ENCODE data around the gene DCN.
A peak's percentile ranks its signal among the peaks of the same experiment; 100 is the strongest.

The DCN gene

DNA sequence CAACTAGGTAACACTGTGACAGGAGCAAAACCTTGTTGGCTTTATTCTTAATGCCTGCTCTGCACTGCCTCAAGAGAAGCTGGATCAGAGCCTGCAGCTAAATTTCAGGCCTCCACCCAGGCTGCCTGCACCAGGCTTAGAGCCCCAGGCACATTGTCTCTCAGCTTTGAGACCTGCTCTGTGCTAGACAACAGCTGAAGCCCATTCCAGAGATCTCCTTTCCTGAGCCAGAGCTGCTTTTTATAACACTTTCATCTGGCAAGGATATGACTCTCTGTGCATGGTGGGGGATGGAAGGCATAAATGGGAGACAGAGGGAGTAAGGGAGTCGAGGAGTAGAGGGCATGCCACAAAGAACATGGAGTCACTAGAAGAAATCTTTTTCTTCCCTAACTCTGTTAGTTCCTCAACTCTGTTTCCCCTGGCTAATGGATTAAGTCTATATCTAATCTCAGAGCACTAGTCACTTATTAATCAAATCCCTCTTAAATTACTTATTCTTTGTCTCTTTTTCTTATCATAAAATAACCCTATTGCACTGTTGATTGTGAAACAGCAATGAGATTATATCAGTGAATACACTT lies 44.2 kb downstream of the DCN start:
- DNase-seq (ENCODE audit: low spot score), result no peak

DNA sequence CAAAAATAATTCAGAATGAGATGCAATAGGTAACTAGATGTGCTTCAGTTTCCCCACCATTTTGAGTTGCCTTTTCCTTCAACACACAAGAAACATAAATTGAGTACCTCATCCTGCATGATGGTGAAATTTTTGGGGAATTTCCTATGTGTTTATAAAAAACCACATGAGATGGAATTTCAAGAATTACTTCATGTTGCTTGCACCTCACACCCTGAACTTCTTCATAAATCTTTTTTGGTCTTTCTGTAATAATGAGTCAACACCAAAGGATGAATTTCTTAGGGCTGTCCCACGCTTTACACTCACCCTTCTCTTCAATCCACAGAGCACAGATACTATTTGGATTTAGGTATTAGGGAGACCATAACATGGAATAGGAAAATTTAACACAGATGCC lies 48.7 kb downstream of the DCN start:
- no peak for DNase-seq (ENCODE audit: low spot score)

DNA sequence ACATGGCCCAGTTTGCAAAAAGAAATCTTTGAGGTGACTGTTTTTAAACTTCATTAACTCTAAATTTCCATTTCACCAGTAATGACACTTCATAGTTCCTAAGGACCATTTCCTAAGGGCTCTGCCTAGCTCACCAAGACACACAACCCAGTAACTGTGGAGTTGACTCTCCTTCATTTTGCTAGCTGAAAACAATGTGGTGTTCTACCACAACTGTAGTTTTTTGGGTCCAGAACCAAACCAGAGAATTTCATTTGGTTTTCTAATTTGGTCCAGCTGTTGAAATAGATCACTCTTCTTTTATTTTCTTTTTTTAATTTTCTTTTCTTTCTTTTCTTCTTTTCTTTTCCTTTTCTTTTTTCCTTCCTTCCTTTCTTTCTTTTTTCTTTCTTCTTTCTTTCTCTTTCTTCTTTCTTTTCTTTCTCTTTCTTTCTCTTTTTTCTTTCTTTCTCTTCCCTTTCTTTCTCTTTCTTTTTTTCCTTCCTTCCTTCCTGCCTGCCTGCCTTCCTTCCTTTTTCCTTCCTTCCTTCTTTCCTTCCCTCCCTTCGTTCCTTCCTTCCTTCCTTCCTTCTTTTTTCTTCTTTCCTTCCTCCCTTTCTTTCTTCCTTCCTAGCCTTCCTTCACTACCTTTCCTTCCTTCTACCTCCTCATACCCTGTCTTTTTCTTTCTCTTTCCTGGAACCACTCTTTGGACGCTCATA lies 52.8 kb downstream of the DCN start:
- no peak for DNase-seq (ENCODE audit: low spot score)

DNA sequence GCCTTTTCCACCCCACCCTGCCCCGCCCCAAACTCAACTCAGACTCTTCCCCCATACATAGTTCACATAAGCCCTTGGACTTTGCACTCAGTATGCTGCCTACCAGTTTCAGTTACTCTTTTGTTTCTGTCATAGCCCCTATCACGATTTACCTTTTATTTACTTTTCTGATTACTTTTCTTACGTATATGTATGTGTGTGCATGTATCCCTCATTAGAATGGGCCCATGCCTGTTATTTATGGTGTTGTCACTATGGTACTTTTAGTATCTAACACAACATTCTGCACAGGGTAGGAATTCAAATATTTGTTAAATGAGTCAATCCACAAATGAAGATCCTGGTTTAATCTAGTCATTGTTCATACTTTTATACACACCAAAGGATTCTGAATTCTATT lies 54.9 kb downstream of the DCN start:
- no peak for DNase-seq (ENCODE audit: low spot score)

DNA sequence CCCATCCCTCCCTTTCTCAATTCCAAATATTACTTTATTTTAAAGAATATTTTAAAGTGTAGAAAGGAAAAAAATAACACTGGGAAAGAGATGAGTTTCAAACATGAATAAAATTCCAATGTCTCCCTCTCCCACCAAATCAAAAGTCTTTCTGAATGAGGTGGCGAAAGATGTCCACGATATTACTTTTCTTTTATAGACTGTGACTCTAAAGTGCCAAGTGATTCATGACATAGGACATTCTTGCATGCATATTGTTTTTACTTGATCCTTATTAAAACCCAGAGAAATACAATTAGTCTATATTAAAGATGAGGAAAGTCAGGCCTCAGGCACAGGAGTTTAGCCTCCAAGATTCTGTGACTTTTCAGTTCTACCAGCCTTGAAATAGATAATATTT lies 55.3 kb downstream of the DCN start:
- no peak for DNase-seq (ENCODE audit: low spot score)

DNA sequence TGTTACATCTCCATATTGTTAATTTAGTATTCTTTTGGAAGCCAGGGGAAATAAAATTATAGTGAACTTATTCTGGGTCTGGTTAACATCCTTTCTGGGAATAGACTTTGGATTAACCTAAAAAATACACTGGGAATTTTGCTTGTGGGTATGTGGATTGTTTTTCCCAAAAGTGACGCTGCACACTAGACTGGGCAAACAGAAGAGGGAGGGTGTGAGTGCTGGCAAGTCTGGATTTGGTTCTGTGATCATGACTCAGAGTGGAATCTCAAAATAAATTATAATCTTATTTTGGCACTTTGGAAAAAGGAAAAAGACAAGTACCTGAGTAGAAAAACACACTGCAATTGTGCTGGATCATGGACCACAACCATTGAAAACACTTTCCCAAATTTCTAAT lies 56.1 kb downstream of the DCN start:
- DNase-seq (ENCODE audit: low spot score), result no peak

DNA sequence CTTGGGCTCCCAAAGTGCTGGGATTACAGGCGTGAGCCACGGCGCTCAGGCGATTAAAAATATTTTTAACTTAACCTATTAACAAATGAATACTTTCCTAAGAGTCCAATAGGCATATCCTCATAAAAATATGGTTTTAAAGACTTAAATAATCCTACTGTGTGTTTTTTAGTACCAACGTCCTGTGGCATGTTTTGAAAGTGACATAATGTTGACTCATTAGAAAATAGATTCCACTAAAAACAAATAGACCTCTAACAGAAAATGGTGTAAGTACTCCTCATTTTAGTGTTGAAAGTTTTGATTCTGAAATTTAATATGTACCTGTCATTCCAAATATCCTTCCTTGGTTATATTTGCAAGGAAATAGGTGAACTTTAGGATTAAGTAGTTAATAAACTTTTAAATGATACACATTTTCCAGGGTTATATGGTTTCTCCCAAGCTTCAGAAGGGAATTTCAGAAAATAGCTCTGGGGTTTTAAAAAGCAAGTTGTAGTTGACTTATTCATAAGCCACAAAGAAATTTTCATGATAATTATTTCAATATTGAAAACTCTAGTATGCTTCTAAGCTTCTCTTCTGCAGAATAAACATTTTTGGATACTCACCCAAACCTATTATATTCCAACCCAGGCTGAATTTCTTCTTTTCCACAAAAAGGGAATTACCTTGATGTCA lies 59.2 kb downstream of the DCN start:
- no peak for DNase-seq (ENCODE audit: low spot score)

DNA sequence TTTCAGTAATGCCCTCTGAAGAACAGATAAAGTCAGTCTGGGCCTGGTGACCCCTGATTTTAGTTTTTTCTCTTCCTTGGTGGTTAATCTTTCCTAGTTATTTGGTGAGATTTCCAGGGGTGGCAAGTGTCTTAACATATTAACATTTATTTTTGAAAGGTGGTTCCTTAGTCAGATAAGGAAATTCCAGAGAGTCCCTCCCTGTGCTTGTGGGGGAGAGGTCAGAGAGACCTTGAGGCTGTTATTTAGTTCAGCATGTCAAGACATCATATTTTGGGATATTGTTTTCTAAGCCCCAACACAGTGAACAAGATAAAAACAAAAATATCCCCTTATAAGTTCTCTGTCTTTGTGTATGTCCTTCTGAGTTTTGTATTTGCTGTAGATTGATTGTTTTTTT lies 61.8 kb downstream of the DCN start:
- no peak for DNase-seq (ENCODE audit: low spot score)

DNA sequence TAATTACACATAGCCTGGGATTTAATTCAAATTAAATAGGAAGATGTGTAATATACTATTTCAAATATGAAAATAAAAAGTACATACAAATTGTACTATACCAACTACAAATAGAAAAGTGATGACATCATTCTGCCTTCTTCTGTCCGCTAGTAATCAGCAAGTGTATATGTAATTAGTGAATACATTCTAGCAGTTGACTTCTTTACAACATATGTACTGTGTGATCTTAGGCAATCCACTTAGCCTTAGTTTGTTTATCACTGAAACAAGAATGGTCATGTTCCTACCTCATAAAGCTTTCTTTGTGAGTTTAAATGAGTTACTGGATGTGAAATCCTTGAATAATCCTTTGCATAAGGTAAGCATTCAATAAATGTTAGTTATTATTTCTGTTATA lies 63.5 kb downstream of the DCN start:
- no peak for DNase-seq (ENCODE audit: low spot score)

DNA sequence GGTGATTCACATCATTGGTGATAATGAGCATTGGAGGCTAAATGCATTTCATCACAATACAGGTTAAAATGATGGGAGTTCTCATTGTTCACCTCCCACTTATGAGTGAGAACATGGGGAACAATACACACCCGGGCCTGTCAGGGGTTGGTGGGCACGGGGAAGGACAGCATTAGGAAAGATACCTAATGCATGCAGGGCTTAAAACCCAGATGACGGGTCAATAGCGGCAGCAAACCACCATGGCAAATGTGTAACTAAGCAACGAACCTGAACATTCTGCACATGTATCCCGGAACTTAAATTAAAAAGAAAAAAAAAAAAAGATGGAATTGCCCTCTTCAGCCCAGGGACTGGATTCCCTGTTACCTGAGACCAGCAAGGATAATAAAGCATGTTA lies 69.0 kb downstream of the DCN start:
- DNase-seq (ENCODE audit: low spot score), result no peak

DNA sequence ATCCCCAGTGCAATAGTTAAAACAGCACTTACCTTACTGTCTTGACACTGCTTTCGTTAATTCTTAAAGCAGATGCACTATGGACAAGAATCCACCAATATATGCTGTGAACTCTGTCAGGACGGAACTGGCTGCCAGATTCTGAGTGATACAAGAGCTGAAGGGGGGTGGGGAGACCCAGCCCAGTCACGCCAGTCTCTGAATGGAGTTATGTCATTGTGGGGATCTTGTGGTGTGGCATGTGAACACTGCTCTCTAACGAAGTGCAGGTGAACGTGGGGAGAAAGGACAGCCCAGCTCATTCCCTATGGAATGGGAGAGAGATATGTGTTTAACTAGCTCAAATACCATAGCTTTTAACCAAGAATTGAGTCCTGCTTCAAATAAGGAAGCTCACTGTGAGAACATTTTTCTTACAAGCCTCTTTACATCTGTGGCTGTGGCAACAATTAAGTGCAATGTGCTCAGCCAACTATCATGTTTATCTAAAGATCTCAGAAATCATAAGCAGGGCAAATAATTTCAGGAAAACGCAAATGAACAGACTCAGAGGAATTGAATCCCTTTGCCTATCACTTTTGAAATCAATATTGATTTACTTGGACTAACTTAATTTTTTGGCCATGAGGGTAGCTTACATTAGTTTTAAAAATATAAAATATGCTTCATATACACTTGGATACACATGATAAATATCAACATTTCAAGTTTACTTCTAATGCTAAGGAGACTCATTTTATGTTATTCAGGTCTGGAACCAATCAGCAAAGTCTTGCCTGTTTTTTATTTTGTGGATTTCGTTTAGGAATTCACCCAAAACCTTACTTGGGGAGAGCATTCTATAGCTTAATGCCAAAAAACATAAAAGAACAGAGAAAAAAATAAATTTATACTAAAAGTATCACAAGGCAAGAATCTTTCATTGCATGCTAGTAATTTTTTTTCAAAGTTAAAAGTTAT lies 71.0 kb downstream of the DCN start, which contains the start of gene LUM:
Gene LUM (minus strand): TSS at position 129 of the 960 bp plus-strand sequence. CDS start 2,515 bp downstream, outside the sequence.
- no peak for DNase-seq (ENCODE audit: low spot score)

DNA sequence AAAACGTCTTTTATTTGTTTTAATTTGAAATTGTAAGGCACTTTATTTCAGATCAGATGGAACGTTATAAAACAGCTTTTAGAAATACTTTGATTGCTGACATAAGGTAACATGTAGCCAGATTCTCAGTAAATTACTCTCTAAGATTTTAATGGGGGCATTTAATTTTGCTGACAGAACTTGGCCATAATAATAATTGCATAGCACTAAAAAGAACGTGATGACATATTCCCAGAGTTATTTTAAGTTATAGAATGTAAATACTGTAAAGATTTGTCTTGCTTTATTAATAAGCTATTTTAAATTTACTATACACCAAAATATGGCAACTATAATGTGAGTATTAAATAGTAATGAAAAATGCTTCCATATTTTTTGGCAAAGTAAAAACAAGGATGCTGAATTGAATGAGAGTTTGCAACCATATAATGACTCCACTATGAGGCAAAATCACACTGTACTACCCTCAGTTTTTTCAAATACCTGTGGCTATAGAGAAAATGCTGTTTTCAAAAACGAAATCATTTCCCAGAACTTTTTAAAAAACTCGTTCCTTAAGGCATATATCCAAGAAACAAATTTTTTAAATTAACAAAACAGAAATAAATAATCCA lies 72.2 kb downstream of the DCN start:
- DNase-seq (ENCODE audit: low spot score), result no peak

DNA sequence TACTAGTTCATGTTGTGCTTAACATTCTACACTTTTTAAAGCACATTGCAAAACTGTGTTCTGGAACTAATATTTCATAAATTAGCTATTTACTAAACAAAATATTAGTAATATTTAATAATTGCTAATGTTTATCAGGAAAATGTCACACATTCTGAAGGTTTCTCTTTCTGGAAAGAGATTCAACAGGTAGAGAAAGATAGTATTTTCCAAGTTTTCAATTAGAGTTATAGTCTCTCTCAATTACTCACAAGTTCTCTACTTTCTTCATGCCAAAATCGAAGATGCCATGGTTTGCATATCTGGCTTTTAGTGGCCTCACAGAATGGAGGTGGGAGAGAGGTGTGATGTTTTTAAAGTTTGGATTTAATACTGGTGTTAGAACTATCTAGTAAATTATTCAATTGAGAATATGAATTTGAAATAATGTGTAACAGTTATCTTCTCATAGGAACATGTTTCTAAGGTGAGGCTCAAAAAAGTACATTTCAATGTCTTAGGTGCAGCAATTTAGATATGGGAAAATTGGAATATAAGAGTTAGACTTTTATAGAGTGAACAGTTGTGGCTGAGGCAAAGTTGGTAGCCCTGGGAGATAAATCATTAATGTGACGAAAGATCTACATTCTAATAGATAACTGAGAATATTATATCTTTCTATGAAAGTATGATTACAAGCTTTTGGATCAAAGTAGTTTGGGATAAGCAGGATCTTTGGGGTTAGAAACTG lies 72.9 kb downstream of the DCN start:
- no peak for DNase-seq (ENCODE audit: low spot score)

DNA sequence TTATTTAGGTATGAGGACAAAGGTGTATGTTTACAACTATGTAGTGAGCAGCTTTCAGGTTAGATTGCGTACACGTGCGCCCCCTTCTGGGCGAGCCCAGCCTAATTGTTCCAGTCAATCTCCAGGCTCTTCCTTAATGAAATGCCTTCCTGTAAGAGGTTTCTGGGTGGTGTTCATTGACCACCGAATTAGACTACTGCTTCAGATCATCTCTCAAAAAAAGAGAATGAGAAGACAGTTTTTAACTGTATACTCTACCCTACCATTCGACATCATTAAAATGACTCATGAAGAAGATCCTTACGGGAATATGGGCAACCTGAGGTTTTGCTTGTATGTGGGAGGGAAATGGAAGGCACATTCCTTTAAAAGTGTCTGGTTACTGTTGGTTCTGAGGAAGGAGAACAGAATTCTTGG lies 73.5 kb downstream of the DCN start:
- peak; percentile 7 for DNase-seq (ENCODE audit: low spot score)

DNA sequence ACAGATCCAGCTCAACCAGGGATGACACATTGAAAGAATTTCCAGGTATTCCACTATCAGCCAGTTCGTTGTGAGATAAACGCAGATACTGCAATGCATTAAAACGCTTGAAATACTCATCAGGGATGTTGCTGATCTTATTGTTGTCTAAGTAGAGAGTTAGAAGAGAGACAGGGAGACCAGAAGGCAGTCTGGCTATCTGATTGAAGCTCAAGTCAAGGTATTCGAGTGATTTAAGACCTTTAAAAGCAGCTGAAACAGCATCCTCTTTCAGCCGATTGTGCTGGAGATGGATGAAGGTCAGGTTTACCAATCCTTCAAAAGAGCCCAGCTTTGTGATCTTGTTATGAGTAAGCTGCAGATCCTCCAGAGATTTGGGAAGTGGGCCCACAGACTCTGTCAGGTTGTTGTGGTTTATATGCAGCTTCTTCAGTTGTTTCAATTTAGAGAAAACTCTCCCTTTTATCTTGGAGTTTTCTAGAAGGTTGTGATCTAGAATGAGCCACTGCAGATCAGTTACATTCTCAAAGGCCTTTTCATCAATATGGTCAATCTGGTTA lies 74.3 kb downstream of the DCN start:
- DNase-seq (ENCODE audit: low spot score), result no peak

DNA sequence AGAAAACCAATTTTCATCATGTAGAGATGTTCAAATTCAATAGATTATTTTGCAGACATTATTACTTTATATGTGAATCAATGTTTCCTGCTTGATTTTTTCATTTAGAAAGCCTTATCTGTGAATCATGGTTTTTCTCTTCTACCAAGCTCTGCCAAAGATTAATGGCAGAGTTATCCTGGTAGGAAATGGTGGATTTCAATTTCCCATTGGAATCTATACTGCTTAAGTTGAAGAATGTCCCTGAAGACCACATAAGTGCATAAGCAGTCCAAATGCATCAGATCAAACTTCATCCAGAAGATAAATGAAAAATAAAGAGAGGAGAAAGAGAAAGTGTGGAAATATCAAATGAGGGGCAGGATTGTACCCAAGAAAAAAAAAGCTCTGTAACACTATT lies 76.3 kb downstream of the DCN start:
- DNase-seq (ENCODE audit: low spot score), result no peak

DNA sequence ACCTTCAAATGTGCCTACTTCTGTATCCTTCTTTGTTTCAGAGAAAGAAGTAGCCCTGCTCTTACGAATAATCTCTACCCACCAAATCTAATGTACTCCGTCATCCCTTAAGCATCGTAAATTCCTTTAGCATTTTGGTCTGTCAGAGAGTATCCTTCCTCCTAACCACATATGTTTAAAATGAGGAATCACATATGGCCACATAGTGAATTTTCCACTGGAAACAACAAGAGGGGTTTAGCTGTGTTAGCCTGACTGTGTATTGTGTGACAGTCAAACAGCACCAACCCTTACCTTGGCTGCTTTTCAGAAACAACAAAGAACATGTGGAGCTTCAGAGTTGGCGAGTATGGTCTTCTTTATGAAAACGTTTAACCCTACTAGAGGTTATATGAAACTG lies 76.8 kb downstream of the DCN start:
- no peak for DNase-seq (ENCODE audit: low spot score)

DNA sequence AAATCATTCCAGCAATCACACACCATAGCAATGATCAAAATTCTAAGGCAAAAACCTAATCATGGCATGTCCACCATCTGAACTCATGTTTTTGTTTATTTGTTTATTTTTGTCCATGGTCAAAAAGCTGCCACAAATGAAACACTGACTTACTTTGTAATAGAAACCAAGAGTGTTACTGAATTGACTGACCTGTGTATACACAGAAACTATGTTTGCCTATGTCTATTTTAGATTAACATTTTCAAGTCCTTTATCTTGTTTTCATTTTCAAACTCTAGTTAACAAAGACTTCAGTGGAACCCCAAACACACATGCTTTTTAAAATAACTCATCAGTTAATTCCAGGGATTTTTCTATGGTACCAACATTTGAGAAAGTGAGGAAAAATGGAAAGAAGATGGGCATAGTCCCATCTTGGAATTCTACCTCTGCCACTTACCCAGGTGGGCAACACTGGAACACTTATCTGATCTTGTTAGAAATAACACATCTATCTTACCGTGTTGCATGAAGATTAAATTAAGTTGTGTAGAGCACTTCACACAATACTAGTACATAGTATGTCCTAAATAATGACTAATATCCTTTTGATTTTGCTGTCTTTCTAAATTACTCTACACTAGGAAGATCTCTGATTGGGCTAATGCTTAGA lies 77.7 kb downstream of the DCN start:
- no peak for DNase-seq (ENCODE audit: low spot score)

DNA sequence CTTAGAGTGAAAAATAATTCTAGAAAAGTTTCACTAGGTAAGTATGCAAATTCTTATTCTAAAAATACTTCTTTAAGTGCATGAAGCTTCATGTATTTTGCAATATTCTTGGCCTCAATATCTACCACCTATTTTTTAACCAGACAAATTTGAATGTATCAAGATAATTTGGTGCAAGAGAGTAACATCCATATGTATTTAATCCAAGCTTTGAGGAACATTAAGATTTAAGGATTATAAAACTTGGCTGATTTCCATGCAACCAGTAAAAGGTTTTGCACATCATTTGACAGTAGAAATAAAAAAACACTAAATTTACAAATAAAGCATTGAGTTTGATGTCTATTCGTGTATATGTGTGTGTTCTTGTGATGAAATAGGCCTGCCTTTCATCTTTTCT lies 79.0 kb downstream of the DCN start:
- DNase-seq (ENCODE audit: low spot score), result no peak

DNA sequence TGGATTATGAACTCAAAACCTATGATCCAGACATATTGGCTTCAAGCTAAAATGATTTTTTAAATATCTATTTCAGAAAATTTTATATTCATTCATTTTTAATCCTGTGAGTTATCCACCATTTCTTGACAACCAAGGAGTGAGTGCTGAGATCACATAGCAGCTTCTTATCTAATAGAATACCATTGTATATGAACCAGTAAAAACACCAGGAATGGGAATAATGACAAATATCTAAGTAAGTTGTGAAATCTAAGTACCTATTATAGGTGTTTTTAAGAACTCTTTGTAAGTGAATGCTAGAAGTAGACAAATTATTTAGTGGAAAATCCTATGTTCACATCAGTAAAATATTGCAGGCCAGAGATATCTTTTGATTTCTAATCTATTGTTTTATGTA lies 79.5 kb downstream of the DCN start:
- no peak for DNase-seq (ENCODE audit: low spot score)

All from putamen (tissue), 1 donor.